Measurements from ENCODE around the gene LEMD1. TPM values are rescaled to one million over a fixed set of nuclear protein-coding genes. Genes with fewer than 3 reads are reported as not detected.

The LEMD1 gene
- polyA plus RNA-seq, 6 donors from 2014 or later, result not detected

DNA sequence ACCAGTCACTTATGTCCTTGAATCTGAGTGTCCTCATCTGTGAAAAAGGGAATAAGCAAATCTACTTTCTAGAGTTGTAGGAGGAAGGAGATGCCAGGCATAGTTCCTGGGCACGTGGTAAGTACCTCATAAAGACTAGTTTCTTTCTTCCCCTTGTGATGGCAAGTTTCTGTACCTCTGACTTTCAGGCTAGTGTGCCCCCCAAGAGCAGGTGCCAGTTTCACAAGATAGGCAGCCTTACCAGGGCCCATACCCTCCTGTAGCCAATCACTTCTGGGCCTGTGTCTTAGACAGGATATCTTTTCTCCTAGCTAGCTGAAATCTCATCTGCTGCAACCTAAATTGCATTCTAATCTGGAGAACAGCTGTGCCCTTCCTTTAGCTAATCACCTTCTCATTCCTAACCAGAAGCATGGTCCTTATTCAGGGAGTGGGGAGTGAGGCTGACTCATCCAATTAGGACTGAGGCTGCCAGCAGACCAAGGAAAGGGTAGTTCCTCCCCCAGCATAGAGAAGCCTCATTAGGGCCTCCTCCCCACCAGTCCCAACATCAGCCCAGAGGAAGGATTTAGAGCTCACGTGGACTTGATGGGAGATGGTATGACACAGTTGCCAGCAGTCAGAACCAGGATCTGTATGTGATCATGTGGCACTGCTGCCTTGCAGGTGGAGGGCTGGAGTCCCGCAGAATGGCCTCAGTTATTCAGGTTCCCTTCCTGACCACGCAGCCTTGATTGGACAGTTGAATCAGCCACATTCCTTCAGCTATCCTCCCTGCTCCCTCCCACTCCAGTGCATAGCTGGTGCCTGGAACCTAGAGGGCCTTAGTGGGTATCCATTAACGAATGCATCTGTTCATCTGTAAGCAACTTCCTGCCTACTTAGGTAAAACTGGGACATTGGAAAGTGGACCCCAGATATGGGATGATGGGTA, 73.0 kb downstream of the LEMD1 start:
- Mint-ChIP-seq H3K9me3 (no peaks in the 10 kb centered on the region), H3K27ac (peak overlapping the region in 5 of 6 donors; percentile 77 to 97 (median 89)), H3K4me1 (peaks cover 50 to 62% (median 51%) of the 10 kb centered on the region in 3 donors), H3K4me3 (peak overlapping the region in 7 of 8 donors; percentile 59 to 86 (median 63)), H3K36me3 (no peaks in the 10 kb centered on the region), H3K27me3 (peaks cover 0 to 9% (median 7%) of the 10 kb centered on the region in 3 donors)
- DNase-seq (peak; percentile 69), ATAC-seq (ENCODE audit: low read depth in 2 of 2) (peak; percentile 72 to 75)

DNA sequence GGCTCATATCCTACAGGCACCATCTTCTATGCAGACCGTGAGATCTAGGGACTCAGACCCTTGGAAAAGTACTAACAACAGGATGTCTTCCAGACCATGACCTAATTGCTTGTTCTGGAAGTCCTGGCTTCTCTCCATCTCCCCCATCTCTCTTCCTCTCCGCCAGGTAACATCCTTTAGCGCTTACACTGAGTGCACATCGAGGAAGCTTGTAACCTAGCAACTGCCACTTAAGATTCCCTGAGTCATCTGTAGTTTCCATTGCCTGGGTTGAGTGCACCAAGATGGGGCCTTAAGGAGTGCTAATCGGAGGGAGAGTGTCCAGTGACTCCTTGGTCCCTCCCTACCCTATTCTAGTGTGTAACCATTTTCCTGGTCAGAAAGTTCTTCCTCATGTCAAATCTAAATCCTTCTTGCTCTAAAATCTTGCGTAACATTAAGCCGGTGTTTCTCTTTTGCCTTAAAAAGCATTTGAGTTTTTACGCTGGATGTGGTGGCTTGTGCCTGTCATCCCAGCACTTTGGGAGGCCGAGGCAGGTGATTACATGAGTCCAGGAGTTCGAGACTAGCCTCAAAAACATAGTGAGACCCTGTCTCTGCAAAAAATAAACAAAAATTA, 74.8 kb downstream of the LEMD1 start:
- Mint-ChIP-seq H3K9me3 (no peaks in the 10 kb centered on the region), H3K27ac (peak overlapping the region in 3 of 6 donors; percentile 18 to 47 (median 33)), H3K4me3 (peak overlapping the region in 1 of 8 donors; percentile 1), H3K27me3 (peaks cover 0 to 9% (median 7%) of the 10 kb centered on the region in 3 donors), H3K4me1 (peaks cover 51 to 71% (median 57%) of the 10 kb centered on the region in 3 donors), H3K36me3 (no peaks in the 10 kb centered on the region)
- ATAC-seq (ENCODE audit: low read depth in 2 of 2) (no peak), DNase-seq (no peak)

DNA sequence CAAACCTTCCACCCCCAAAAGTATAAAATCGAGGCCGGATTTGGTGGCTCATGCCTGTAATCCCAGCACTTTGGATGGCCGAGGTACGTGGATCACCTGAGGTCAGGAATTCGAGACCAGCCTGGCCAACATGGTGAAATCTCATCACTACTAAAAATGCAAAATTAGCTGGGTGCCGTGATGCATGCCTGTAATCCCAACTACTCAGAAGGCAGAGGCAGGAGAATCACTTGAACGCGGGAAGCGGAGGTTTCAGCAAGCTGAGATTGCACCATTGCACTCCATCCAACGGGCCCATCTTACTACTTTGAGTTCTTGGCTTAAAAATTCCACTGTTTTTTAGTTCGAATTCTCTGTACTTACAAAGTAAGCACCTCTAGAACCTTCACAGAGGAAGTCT, 76.1 kb downstream of the LEMD1 start:
- H3K4me1 Mint-ChIP-seq, result peaks cover 52 to 69% (median 56%) of the 10 kb centered on the region in 3 donors
- H3K4me3 Mint-ChIP-seq, result peak overlapping the region in 1 of 8 donors; percentile 21
- H3K27ac Mint-ChIP-seq, result no peak overlapping the region
- no peaks in the 10 kb centered on the region for H3K36me3 Mint-ChIP-seq
- H3K27me3 Mint-ChIP-seq, result peaks cover 0 to 9% (median 7%) of the 10 kb centered on the region in 3 donors
- ATAC-seq (ENCODE audit: low read depth in 2 of 2) (no peak), DNase-seq (no peak)
- no peaks in the 10 kb centered on the region for H3K9me3 Mint-ChIP-seq

DNA sequence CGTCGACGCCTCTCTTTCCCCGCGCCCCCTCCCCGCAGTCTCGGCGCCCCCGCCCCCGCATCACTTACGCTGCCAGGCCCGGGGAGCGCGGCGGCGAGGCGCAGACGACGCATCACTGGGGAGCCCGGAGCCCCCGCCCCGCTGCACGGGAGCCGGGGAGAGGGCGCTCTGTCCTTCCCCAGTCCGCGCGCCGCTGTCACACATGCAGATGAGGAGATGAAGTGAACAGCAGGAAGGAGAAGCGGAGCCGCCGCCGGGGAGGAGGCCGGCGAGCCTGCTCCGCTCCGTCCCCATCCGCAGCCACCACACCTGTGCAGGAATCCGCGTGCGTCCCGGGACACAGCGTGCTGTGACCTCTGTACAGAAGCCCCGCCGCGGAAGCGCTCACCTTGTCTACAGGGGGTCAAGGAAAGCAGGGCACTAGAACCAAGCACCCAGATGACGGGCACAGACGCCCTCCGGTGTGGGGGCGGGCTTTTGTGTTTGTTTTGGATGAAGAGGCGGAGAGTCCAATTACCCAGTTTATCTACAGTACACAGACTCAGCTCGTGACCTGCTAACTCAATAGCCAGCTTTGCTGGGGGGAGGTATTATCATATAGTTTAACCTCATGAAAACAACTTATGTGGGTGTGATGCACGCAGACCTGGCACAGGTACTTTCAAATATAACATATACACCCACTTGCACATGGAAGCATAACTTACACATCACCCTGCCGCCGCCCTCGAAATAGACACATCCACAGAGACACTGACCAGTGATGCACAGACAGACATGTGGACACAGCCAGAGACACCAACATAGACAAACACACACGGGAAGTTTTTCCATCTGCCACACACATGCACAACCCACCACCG, 77.6 kb downstream of the LEMD1 start:
- H3K9me3 Mint-ChIP-seq, result no peaks in the 10 kb centered on the region
- H3K27ac Mint-ChIP-seq, result peak overlapping the region in 4 of 6 donors; percentile 8 to 85 (median 72)
- DNase-seq, result peak; percentile 59
- ATAC-seq (ENCODE audit: low read depth in 2 of 2), result peak; percentile 61 to 65
- H3K4me3 Mint-ChIP-seq, result peak overlapping the region; percentile 66 to 91 (median 87)
- H3K4me1 Mint-ChIP-seq, result peaks cover 38 to 58% (median 44%) of the 10 kb centered on the region in 3 donors
- H3K36me3 Mint-ChIP-seq, result no peaks in the 10 kb centered on the region
- peaks cover 0 to 9% (median 7%) of the 10 kb centered on the region in 3 donors for H3K27me3 Mint-ChIP-seq

DNA sequence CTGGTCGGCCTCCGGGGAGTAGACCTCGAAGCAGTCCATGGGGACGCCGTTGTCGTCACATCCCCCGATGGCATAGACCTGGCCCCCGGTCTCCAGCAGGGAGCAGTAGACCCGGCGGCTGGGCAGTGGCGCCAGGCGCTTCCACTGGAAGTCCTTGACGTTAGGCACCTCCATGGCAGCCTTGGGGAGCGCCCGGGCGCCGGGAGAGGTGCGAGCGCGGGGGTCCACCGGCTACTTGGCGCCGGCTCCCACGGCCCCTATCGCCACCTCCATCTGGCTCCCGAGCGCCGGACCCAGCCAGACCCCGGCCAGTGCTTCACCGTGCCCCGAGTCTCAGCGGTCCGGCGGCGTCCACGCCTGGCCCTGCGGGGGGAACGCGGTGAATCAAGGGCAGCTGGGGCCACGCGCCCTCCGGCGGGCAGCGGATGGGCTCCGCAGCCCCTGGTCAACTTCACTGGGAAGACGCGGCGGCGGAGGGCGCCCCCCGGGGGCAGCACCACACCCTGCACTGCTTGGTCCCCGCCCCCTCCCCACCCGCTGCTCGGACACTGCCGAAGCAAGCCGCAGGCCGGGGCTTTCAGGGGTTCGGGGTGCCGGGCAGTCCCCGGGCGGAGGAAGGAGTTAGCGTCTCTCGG, 78.3 kb downstream of the LEMD1 start:
- peaks cover 0 to 9% (median 7%) of the 10 kb centered on the region in 3 donors for H3K27me3 Mint-ChIP-seq
- no peaks in the 10 kb centered on the region for H3K36me3 Mint-ChIP-seq
- H3K4me3 Mint-ChIP-seq, result peak overlapping the region in 7 of 8 donors; percentile 42 to 91 (median 89)
- H3K27ac Mint-ChIP-seq, result no peak overlapping the region
- H3K9me3 Mint-ChIP-seq, result no peaks in the 10 kb centered on the region
- ATAC-seq (ENCODE audit: low read depth in 2 of 2) (peak; percentile 43 to 46), DNase-seq (no peak)
- peaks cover 30 to 54% (median 37%) of the 10 kb centered on the region in 3 donors for H3K4me1 Mint-ChIP-seq

DNA sequence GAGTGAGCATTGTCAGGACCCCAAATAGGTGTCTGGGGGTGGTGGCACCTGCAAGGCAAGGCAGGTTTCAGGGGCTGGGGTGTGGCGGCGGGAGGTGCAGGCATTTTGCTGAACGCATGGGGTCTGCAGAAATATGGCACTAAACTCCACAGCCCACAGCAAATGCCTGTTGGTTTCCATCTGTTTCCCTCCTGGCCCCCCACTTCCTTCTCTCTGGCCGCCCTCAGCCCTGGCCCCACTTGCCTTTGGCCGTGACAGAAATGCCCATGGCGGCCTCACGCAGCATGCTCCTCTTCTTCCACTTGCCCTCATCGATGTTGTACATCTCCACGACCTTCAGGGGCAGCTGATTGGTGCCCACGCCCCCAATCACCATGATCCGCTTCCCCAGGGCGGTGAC, 78.9 kb downstream of the LEMD1 start:
- Mint-ChIP-seq H3K4me3 (peak overlapping the region; percentile 40 to 83 (median 76)), H3K36me3 (no peaks in the 10 kb centered on the region), H3K4me1 (peaks cover 25 to 48% (median 31%) of the 10 kb centered on the region in 3 donors), H3K27me3 (peaks cover 0 to 9% (median 7%) of the 10 kb centered on the region in 3 donors), H3K27ac (peak overlapping the region in 1 of 6 donors; percentile 81), H3K9me3 (no peaks in the 10 kb centered on the region)
- no peak for DNase-seq
- no peak for ATAC-seq (ENCODE audit: low read depth in 2 of 2)

DNA sequence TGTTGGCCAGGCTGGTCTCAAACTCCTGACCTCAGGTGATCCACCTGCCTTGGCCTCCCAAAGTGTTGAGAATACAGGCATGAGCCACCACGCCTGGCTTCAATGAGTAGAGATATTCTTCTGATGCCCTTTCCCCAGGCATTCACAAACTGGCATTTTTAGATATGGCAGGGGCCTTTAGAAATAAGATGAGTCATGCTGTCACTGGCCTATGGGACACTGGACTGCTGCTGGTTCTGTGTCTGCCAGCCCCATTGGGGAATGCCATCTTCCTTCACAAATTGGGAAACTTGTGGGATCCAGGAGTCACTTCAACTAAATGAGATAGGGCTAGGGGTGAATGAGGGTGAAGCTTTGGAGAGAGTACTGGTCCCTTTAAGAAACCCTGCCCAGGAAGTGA, 81.2 kb downstream of the LEMD1 start:
- Mint-ChIP-seq H3K4me1 (peaks cover 16 to 41% (median 25%) of the 10 kb centered on the region in 3 donors), H3K9me3 (no peaks in the 10 kb centered on the region), H3K27me3 (peaks cover 0 to 9% (median 7%) of the 10 kb centered on the region in 3 donors), H3K36me3 (no peaks in the 10 kb centered on the region), H3K4me3 (peak overlapping the region in 2 of 8 donors; percentile 10 to 57), H3K27ac (no peak overlapping the region)
- ATAC-seq (ENCODE audit: low read depth in 2 of 2) (no peak), DNase-seq (no peak)

DNA sequence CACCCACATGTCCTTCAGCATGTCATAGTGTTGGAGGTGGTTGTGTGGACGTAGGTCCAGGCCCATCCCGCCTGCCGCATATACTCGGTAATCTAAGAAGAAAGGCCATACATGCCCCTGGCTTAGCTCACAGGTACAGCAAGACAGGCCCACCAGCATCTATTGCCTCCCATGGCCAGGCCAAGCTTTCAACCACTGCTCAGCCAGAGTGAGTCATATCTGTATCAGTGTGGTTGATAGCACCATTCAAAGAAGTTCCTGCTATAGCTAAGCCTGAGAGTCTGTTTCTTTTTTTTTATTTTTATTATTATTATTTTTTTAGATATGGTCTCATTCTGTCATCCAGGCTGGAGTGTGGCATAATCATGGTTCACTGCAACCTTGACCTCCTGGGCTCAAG, 82.1 kb downstream of the LEMD1 start:
- Mint-ChIP-seq H3K36me3 (no peaks in the 10 kb centered on the region), H3K27me3 (peaks cover 0 to 7% (median 5%) of the 10 kb centered on the region in 3 donors), H3K27ac (no peak overlapping the region), H3K4me3 (no peak overlapping the region), H3K4me1 (peaks cover 14 to 38% (median 23%) of the 10 kb centered on the region in 3 donors), H3K9me3 (no peaks in the 10 kb centered on the region)
- DNase-seq (no peak), ATAC-seq (ENCODE audit: low read depth in 2 of 2) (no peak)

DNA sequence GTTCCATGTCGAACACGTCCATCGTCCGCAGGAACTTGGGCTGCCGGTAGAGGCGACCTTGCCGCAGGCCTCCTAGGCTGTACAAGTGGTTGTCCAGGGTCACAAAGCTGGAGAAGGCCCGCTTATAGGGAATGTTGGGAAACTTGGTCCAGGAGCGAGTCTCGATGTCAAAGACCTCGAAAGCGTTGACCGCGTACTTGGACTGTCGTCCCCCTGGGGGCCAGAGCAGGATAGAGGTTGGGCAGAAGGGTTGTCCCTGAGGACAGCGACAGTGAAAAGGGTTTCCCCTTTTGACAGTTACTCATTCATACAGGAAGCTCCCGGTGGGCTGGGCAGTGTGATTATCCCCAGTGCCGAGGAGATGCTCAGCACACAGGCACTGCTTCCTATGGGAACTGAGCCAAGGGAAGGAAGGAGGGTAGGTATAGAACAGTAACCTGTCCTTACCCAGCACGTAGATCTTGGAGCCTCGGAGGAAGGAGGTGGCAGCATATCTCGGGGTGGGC, 82.6 kb downstream of the LEMD1 start:
- H3K9me3 Mint-ChIP-seq, result no peaks in the 10 kb centered on the region
- H3K27ac Mint-ChIP-seq, result peak overlapping the region in 1 of 6 donors; percentile 81
- H3K4me1 Mint-ChIP-seq, result peaks cover 9 to 33% (median 18%) of the 10 kb centered on the region in 3 donors
- ATAC-seq (ENCODE audit: low read depth in 2 of 2) (no peak), DNase-seq (no peak)
- H3K27me3 Mint-ChIP-seq, result peaks cover 0 to 2% (median under 1%) of the 10 kb centered on the region in 3 donors
- H3K36me3 Mint-ChIP-seq, result no peaks in the 10 kb centered on the region
- H3K4me3 Mint-ChIP-seq, result no peak overlapping the region

DNA sequence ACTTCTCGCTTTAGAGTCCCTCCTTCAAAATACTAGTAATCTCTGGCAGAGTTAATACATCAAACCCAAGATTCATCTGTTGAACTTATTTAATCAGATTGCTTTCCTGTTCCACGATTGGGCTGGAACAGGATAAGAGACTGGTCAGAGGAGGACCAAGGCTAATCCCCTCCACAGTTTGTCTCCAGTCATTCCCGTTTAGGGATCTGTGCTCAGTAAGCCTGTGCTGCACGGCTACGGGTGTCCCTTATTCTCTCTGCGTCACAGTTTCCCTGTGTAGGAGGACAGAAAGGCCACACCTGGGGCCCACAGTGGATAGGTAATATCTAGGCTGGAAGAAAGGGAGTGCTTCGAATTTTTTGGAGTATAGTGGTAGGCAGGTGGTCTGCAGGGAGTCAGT, 83.8 kb downstream of the LEMD1 start:
- no peaks in the 10 kb centered on the region for H3K9me3 Mint-ChIP-seq
- no peaks in the 10 kb centered on the region for H3K36me3 Mint-ChIP-seq
- DNase-seq (no peak), ATAC-seq (ENCODE audit: low read depth in 2 of 2) (no peak)
- no peaks in the 10 kb centered on the region for H3K27me3 Mint-ChIP-seq
- H3K27ac Mint-ChIP-seq, result no peak overlapping the region
- no peak overlapping the region for H3K4me3 Mint-ChIP-seq
- peaks cover 6 to 30% (median 13%) of the 10 kb centered on the region in 3 donors for H3K4me1 Mint-ChIP-seq

DNA sequence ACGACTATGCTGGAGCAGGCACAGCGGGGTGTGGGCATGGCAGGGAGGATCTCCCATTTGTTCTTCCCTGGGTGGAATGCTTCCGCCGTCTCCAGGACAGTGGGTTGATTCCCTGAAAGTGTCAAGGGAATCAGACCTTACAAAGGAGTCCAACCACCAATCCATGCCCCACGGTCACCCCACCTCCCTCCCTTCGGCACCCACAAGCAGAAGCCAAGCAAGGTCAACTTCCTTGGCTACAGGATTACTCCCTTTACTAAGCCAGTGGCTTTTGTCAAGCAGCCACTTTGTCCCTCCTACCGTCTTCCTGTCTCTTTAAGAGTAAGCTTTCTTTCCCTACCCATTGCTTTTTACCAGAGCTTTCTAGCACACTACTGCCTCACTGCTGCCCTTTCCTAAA, 84.4 kb downstream of the LEMD1 start:
- Mint-ChIP-seq H3K36me3 (no peaks in the 10 kb centered on the region), H3K27me3 (no peaks in the 10 kb centered on the region), H3K4me1 (peaks cover 6 to 25% (median 8%) of the 10 kb centered on the region in 3 donors), H3K9me3 (no peaks in the 10 kb centered on the region), H3K4me3 (no peak overlapping the region), H3K27ac (peak overlapping the region in 1 of 6 donors; percentile 53)
- ATAC-seq (ENCODE audit: low read depth in 2 of 2), result no peak
- DNase-seq, result no peak

DNA sequence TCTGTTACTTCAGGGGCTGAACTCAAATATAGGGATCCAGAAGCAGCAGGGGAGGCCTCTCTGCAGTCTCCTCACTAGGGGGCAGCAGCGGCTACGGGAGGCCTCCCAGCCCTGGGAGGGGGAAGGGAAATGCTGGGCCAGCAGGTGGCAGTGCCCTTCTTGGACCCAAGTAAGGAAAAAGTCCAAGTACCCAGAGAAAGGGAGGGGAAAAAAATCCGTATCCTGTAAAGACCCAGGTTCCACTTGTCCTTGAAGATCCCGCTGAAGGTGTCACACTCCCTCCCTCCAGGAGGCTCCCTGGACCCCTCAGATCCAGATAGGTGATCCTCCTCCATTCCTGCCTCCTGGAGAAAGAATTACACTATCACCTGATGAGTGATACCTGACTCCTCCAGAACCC, 86.2 kb downstream of the LEMD1 start:
- Mint-ChIP-seq H3K4me3 (no peak overlapping the region), H3K9me3 (no peaks in the 10 kb centered on the region), H3K27ac (peak overlapping the region in 4 of 6 donors; percentile 5 to 14 (median 10)), H3K4me1 (peaks cover 0 to 19% (median 6%) of the 10 kb centered on the region in 3 donors), H3K36me3 (no peaks in the 10 kb centered on the region), H3K27me3 (no peaks in the 10 kb centered on the region)
- peak; percentile 95 to 98 for ATAC-seq (ENCODE audit: low read depth in 2 of 2)
- DNase-seq, result peak; percentile 78

All from naive B cell (primary cell).